Measurements from ENCODE around the gene BCL2L12.
A peak's percentile ranks its signal among the peaks of the same experiment; 100 is the strongest.

Gene BCL2L12

DNA sequence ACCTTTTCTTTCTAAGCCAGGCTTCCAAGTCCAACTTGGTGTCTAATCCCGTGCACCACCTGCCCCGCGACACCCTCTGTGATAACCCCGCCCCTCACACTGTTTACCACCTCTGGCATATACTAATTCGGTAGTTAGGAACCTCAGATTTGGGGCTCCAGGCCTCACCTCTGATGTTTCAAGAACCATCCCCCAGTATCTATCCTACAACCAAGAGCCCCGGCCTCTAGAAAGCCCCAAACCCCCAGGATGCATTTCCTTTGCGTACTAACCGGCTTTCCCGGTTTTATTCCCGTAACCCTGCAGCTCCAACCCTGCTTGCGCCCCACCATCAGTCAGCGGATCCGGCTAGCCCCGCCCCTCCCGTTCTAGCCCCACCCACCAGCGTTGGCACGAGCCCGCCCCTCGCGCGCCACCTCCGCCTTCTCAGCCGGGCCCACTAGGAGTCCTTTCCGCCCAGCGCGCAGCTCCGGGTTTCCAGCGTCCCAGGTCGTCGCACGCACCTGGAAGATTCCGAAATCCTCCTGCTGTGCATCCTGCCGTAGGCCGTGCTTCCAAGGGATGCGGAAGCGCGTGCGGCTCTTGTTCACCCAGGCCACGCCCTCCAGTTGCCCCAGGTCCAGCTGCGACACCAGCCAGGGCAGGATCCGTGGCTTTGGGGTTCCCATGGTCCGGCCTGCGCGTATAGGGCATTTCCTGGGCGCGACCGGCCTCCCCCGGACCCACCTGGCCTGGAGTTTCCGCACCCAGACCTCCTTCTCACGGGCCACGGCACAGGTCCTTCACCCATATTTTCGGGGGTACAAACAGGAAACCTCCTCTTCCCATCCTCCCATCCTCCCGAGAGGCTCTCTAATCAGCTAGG lies 1.3 kb upstream of the BCL2L12 start:
- peak; percentile 89 for DNase-seq (ENCODE audit: low read depth)

DNA sequence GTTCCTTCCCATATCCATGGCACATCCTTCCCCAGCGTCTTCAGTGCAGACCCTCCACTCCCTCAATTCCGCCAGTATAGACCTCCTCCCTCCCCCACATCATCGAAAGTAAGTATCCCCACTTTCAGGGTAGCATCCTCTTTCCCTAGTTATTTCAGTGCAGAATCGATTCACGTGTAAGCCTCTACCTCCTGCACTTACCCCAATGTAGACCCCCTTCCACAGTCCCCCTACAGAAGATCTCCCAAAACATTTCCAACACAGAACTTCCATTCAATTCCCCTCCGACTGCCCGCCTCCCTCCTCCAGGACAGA lies 740 bp upstream of the BCL2L12 start:
- no peak for DNase-seq (ENCODE audit: low read depth)

DNA sequence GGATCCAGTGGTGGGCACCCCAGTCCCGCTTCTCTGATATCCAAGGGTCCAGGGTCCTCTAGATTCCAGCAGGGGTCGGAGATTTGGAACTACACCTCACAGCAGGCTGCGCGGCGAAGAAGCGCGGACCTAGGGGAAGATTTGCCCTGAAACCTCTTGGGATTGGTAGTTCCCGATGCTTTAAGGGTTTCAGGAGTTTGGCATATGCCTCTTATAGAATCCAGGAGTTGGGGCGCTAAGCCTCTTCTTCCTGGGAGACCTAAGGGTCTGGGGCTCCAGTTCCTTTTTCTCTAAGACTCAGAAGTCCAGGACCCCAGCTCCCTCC lies 349 bp downstream of the BCL2L12 start:
- DNase-seq (ENCODE audit: low read depth): no peak

DNA sequence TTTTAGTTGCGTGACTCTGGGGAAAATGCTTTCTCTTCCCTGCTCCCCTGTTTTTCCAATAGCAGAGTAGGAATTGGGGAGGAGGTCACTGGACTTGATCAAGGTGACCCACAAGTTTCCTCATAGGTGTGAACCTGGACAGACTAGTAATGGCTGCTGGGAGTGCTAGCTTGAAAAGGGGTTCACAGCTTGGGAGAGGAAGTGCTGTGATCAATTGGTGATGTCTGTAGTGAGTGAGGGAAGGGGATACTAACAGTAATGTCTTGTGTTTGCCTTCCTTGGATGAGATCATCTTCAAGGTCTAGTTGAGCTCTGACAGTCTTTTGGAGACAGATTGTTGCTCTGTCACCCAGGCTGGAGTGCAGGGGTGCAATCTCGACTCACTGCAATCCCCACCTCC lies 1.7 kb downstream of the BCL2L12 start:
- DNase-seq (ENCODE audit: low read depth): no peak

DNA sequence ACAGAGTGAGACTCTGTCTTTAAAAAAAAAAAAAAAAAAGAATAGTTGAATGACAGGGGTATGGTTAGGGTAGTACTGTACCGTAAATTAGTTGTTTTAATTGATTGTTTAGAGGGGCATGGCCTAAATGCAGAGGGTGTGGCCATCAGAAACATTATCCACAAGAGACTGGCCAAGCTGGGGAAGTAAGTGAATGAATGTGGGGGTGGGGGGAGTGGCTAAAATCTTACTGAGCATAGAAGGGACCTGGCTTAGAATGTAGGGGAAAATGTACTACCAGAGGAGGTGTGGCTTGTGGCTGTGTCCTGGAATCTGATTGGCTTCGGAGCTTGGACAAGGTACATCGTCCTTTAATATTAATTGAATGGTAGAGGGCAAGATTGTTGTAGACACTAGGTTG lies 3.8 kb downstream of the BCL2L12 start:
- no peak for DNase-seq (ENCODE audit: low read depth)

DNA sequence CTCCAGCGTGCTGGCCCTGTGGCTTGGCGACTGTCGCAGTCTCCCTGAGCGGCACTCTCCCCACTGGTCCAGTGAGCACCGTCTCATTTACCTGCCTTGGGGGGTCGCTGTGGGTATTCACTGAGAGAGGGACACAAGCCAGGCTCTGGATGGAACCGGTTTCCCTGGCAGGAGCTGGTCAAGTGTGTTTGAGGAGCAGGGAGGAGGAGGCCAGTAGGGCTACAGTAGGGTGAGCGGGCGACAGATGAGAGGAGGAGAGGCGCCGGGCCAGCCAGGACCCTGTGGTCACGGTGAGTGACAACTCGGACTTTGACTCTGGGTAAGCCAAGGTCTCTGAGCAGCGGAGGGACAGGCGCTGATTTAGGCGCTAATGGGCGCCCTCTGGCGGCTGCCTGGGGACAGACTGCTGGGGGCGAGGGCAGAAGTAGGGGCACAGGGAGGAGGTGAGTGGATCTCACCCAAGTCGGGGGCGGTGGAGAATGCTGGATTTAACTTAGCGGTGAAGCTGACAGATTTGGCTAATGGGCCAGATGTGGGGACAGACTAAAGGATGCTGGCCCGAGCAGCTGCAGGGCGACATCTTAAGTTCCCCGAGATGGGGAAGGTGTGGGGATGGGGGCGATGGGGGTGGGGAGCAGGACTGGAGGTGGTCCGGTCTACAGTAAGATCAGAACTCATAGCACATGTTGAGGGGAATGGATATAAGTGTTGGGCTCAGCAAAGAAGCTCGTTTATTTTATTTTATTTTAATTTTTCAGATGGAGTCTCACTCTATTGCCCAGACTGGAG lies 6.6 kb downstream of the BCL2L12 start:
- peak; percentile 58 for DNase-seq (ENCODE audit: low read depth)

DNA sequence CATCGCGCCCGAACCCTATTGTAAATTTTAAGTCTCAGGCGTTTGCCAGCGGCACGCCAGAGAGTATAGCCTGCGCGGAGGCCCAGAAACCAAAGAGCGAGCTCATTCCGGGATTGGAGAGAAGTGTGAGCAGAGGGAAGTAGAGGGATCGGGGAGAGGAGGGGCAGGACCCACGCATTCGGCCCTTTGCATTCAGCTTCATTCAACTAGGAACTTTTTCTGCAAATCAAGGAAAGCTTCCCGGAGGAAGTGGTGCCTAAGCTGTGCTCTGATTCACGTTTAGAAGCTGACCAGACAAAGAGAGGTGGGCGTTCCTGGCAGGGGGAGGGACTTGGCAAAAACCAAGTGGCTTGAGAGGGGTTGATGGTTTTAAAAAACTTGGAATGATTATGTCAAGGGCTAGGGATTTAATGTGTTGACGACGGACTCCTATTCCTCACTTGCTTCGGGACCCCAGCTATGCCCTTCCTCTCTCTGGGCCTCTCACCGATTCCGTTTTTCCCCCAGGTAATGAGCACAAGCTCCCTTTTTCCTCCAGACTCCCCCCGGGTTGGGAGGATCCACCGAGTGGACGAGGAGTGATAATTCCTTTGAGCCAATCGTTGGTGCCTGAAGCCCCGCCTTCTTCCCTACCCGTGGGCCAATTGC lies 10.5 kb downstream of the BCL2L12 start:
- DNase-seq (ENCODE audit: low read depth): no peak

DNA sequence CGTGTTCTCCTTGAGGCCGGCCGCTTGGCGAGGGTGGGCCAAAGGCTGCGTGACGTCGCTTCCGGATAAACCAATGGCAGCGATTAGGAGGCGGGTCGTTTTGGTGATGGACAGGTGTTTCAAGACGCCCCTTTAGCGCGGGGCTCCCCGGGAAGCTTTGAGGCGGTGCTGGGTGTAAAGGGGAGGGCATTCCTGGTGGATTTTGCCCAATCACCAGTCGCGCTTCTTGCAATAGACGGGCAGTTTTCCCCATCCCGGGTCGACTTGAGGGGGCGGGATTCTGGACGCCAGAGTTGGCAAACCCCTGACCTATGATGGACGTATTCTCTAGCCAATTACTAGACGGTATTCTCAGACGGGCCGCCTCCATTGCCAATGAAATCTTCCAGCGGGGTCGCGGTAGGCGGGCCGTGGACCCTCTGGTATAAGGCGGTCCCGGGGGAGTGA lies 11.1 kb downstream of the BCL2L12 start:
- peak; percentile 97 for DNase-seq (ENCODE audit: low read depth)

DNA sequence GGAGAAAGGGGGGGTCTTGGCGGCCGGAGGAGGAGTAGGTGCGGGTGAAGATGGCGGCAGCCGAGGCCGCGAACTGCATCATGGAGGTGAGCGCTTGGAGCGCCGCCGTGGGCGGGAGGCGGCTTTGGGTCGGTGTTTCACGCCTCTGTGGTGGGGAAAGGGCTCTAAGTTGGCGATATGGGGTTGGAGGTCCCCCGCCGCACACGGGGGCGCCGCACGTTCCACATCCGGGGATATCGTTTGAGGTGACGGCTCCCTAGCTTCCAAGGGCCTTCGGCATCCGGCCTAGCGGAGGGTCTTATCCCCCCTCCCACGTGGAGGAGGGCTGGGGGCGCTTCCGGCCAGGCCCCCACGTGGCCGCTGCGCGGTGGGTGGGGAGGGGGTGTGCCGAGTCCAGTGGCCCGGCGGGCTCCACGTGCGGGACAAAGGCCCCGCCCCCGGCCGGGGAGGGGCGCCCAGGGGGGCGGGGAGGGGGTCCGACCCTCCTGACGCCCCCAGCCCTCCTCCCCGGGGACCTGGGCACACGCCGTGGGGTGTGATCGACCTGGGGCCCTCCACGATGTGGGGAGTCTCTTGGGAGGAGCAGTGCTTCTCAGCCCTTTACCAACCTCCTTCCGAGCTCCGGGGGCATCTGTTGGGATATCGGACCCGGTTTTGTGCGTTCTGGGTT lies 11.6 kb downstream of the BCL2L12 start, which contains the start of gene PRMT1:
PRMT1 (plus strand) TSS at position 41 of the 670 bp plus-strand sequence; CDS start at position 51, 10 bp downstream.
- DNase-seq (ENCODE audit: low read depth): peak; percentile 24

DNA sequence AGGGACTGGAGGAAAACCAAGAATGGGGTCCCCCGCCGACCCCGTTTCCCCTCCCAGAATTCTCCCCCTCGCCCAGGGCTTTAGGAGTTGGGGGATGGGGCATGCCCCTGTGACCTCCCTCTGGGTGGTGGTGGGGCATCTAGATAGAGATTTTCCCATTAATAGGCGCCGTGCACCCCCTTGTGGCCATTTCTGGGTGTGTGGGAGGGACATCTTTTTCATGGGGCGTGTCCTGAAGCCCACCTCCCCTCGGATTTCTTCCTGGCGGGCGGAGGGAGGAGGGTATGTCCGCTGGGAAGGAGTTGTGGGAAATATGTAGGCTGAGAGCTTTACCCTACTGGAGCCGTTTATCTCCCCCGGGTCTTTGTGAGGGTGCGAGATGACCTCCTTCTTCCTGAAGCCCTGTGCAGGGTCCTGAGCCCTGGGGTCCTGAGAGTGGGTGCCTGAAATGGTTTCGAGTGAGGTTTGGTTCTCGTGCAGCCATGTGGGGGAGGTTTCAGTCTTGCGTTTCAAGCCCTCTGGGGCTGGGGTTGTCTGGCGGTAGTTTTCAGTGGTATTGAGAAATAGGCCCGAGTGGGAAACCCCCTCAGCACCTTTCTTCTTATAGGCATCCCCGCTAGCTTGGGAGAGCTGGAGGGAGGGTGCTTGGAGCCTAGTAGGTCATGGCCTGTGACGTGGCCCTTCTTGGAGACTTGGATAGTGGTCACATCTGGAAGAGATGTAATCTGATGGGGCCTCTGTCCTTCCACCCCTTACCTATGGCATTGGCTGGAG lies 12.4 kb downstream of the BCL2L12 start:
- DNase-seq (ENCODE audit: low read depth): peak; percentile 76

DNA sequence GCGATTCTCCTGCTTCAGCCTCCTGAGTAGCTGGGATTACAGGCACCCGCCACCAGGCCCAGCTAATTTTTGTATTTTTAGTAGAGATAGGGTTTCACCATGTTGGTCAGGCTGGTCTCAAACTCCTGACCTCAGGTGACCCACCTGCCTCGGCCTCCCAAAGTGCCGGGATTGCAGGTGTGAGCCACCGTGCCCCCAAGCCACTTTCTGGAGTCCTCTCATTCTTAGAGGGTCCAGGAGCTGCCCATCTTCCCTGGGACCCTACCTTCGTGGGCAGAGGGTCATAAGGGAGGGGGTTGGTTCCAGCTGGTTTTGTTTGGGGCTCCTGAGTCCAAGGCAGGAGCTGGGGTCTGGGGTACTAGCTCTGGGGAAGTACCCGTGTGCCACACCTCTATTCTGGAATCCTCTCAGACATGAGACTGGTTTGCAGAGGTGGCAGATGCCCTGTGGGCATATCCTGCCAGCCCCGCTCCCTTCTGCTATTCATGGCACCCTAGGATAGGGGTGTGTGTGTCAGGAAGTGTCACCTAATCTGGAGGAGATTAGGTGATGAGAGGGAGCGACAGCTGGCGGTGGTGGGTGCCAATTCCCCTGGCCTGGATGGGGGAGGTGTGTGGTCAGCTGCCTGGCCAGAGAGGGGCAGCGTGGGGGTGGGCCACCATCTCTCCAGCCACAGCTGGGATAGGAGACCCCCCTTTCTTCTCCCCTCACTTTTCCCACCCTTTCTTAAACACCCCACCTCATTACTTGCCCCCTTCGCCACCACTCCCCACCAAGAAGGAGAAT lies 13.4 kb downstream of the BCL2L12 start:
- no peak for DNase-seq (ENCODE audit: low read depth)

DNA sequence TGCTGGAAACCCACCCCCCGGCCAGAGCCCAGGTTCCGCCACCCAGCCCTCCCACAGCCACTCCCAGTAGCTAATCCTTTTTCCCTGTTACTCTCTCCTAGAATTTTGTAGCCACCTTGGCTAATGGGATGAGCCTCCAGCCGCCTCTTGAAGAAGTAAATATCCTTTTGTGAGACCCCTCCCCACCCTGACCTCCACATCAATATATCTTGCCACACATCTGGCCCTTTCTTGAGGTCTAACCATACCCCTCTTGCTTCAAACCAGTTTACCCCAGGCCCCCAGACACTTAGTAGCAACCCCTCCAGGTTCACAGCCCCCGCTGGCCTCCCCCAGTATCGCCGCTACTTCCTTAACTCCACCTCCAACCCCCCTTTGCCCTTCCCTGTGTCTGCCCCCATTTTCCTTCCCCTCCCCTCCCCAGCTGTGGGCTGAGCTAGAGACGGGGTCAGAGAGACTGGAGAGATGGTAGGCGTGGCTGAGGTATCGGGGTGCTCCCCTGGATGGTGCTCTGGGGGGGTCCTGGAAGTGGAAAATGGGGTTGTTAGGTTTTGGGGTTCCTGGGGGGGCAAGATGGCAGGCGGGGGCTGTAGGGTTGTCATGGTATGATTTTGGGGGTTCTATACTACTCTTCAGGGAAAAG lies 14.2 kb downstream of the BCL2L12 start:
- DNase-seq (ENCODE audit: low read depth): no peak

DNA sequence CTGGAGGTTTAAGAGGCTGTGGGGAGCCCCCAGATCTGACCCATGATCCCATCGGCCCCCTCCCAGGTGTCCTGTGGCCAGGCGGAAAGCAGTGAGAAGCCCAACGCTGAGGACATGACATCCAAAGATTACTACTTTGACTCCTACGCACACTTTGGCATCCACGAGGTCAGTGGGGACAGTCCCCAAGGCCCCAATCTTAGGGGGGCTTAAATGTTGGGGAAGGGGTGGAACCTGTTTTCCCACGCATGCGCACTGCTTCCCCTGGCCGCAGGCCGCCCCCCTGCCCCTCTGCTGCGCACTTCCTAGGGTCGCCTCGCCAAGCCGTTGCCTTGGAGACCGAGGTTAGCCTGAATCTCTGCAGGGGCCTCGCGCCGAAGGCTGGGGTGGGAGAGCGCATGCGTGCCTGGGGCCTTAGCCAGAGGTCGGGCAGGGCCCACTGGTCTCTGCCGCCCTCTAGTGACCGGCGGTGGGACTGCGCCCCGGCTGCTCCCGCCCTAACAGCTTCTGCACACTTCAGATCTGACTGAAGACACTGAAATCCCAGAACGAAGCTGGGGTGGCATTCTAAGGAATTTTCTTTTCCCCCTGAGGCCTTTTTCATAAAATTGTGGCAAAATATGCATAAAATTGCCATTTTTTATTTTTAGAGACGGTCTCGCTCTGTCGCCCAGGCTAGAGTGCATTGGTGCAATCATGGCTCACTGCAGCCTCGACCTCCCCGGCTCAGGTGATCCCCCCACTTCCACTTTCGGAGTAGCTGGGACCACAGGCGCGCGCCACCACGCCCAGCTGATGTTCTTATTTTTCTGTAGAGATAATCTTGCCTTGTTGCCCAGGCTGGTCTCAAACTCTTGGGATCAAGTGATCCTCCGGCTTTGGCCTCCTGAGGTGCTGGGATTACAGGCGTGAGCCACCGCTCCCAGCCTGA lies 15.0 kb downstream of the BCL2L12 start:
- DNase-seq (ENCODE audit: low read depth): peak; percentile 95

DNA sequence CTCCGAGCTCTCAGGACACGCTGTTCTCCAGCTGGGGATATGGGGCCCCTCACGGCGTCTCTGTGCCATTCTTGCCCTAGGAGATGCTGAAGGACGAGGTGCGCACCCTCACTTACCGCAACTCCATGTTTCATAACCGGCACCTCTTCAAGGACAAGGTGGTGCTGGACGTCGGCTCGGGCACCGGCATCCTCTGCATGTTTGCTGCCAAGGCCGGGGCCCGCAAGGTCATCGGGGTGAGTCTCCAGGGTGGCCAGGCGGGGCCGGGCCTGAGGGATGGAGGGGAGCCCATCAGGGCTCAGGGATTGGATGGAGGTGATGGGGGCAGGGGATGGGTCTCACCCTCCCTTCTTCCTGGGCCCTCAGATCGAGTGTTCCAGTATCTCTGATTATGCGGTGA lies 16.1 kb downstream of the BCL2L12 start:
- no peak for DNase-seq (ENCODE audit: low read depth)

DNA sequence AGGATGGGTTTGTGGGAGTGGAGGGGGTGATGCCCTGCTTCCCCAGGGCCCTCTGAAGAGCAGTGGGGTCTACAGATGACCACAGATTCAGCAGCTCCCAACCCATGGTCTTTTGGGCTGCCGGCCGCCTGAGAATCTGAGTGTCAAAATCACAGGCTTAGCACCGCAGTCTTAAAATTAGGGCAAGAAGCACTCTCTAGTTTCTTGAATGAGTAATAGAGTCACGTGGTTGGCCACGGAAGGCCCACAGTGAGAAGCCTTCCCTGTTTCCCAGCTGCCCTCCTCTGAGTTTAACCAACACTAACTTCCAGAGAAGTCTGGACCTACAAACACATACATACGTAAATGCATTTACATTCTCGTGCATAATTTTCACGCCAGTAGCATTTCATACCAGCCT lies 16.5 kb downstream of the BCL2L12 start:
- DNase-seq (ENCODE audit: low read depth): no peak

DNA sequence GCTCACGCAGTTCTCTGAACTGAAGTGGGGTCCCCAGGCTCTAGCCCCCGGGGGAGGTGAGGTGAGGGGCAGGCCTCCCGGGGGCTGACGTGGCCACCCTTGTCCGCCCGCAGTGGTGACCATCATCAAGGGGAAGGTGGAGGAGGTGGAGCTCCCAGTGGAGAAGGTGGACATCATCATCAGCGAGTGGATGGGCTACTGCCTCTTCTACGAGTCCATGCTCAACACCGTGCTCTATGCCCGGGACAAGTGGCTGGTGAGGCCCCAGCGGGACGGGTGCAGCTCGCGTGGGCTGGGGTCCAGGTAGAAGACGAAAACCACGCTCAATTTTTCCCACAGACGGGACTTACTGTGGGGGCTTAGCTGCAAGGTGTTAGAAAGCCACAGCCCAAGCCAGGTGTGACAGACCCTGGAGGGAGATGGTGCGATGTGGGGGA lies 18.1 kb downstream of the BCL2L12 start:
- no peak for DNase-seq (ENCODE audit: low read depth)

DNA sequence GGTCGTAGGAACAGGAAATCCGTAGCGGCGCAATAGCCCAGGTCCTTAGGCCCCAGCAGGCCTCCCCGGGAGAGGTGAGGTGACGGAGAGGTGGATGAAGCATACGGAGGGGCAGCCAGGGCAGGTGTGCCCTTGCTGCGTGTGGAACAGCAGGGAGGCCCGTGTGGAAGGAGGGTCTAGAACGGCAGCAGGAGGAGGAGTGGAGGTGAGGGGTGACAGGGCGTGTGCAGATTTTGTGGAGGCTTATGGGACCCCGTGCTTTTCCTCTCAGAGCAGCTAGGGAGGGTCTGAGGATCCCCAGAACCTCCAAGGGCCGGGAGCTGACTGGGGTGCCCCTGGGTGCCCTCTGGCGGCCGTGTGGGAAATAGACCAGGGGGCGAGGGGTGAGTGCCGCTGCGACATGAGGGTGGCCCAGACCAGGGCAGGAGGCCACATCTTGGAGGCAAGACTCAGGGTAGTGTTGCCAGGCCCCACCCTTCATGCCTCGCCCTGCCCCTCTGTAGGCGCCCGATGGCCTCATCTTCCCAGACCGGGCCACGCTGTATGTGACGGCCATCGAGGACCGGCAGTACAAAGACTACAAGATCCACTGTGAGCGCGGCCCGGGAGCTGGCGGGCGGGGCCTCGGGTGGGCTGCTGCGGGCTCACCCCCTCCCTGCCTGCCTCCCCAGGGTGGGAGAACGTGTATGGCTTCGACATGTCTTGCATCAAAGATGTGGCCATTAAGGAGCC lies 18.7 kb downstream of the BCL2L12 start:
- DNase-seq (ENCODE audit: low read depth): no peak

DNA sequence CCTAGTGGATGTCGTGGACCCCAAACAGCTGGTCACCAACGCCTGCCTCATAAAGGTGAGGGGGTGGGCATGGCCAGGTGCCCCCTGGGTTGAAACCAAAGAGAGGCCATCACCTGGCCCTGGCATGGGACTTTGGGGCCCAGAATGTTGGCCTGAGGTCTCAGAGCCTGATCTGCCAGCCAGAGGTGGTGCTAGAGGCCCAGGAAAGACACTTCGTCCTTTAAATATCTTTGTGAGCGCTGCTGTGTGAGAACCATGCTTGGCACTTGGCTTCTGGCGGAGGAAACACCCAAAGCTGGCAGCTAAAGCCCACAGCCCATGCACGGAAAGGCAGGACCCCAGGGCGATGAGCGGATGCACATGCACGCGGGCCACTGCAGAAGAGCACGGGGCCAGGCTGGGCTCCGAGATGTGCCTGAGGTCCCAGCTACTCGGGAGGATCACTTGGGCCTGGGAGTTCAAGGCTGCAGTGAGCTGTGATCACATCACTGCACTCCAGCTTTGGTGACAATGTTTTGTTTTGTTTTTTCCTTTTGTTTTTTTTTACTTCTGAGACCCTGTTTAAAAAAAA lies 19.3 kb downstream of the BCL2L12 start:
- no peak for DNase-seq (ENCODE audit: low read depth)

Data from activated gamma-delta T cell treated with anti-CD3 and anti-CD28 coated beads, Interleukin-2, amount 50 U/mL, for 16 hours (primary cell).